Chondrocyte (in vitro differentiated cells): ENCODE data around the gene RAP1GDS1. TPM values are rescaled to one million over a fixed set of nuclear protein-coding genes. Genes with fewer than 3 reads are reported as not detected.

Experiments
- DNase-seq: peaks from one replicate; pipeline ENCODE4 v3.0.0; 2021; ENCODE audit warnings: mixed read lengths, low spot score
- H3K27ac Mint-ChIP-seq: one replicate; pipeline ENCODE4 v1.8.0; 2021; ENCODE audit warnings: mild to moderate bottlenecking, moderate library complexity, mixed read lengths; ENCODE audit not compliant: unreplicated experiment
- H3K27me3 Mint-ChIP-seq: 2 replicates; pipeline ENCODE4 v1.8.0; 2021; ENCODE audit warnings: low read depth, mixed read lengths
- H3K36me3 Mint-ChIP-seq: 2 replicates; pipeline ENCODE4 v1.8.0; 2021; ENCODE audit warnings: low read depth, mixed read lengths
- H3K4me1 Mint-ChIP-seq: 2 replicates; pipeline ENCODE4 v1.8.0; 2021; ENCODE audit warnings: low read depth, mild to moderate bottlenecking, mixed read lengths
- H3K4me3 Mint-ChIP-seq: one replicate; pipeline ENCODE4 v1.8.0; 2021; ENCODE audit warnings: mild to moderate bottlenecking, moderate library complexity, mixed read lengths; ENCODE audit not compliant: unreplicated experiment
- H3K9me3 Mint-ChIP-seq: 2 replicates; pipeline ENCODE4 v1.8.0; 2021; ENCODE audit warnings: low read depth, mixed read lengths
- CTCF ChIP-seq: fragments of 200-600 bp; sonication (generic); IDR thresholded peaks from 2 replicates; pipeline ENCODE4 v1.5.0; 2021; ENCODE audit warnings: antibody characterized with exemption, mild to moderate bottlenecking, moderate library complexity
- total RNA-seq: library from RNA; stranded (reverse); gene quantifications from 3 replicates; pipeline ENCODE4 v1.2.1, GENCODE V29; 2021

Gene RAP1GDS1
- total RNA-seq, 1 donor from 2014 or later: 89.5 TPM

DNA sequence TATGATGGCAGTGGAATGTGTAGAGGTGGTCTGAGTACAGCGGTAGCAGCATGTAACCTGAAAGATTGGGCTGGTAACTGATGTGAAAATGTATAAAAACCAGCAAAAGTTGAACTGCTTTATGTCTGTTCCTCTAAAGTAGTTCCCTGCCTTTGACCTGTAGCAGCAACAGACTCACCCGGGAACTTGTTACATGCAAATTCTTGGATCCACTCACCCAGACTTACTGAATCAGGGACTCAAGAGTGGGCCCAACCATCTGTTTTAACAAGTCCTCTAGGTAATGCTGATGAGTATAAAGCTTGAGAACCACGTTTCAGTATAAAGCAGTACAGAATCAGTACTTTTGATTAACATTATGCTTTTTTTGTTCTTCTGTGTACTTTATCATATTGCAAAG, 84.7 kb downstream of the RAP1GDS1 start:
- no peak overlapping the region for H3K27ac Mint-ChIP-seq
- no peak for DNase-seq
- peaks cover 18% of the 10 kb centered on the region for H3K4me1 Mint-ChIP-seq
- H3K9me3 Mint-ChIP-seq: peaks cover 8% of the 10 kb centered on the region
- H3K4me3 Mint-ChIP-seq: no peak overlapping the region
- H3K36me3 Mint-ChIP-seq: peaks cover 6% of the 10 kb centered on the region
- H3K27me3 Mint-ChIP-seq: no peaks in the 10 kb centered on the region
- TF ChIP-seq CTCF: no peak

GRCh38 chr4:98352396-98352795, 91.2 kb downstream of the RAP1GDS1 start:
- Mint-ChIP-seq H3K4me3 (no peak overlapping the region), H3K4me1 (peaks cover 8% of the 10 kb centered on the region), H3K36me3 (peaks cover 8% of the 10 kb centered on the region), H3K9me3 (peaks cover 13% of the 10 kb centered on the region), H3K27ac (no peak overlapping the region), H3K27me3 (no peaks in the 10 kb centered on the region)
- DNase-seq: no peak
- TF ChIP-seq CTCF: no peak

GRCh38 chr4:98352940-98353339, 91.8 kb downstream of the RAP1GDS1 start:
- DNase-seq: no peak
- Mint-ChIP-seq H3K9me3 (peaks cover 13% of the 10 kb centered on the region), H3K4me1 (peaks cover 8% of the 10 kb centered on the region), H3K27me3 (no peaks in the 10 kb centered on the region), H3K36me3 (peaks cover 8% of the 10 kb centered on the region), H3K4me3 (no peak overlapping the region), H3K27ac (no peak overlapping the region)
- no peak for TF ChIP-seq CTCF

GRCh38 chr4:98358630-98359248, 97.6 kb downstream of the RAP1GDS1 start:
- Mint-ChIP-seq H3K9me3 (no peaks in the 10 kb centered on the region), H3K36me3 (peaks cover 5% of the 10 kb centered on the region), H3K4me1 (peaks cover 8% of the 10 kb centered on the region), H3K4me3 (no peak overlapping the region), H3K27ac (no peak overlapping the region), H3K27me3 (no peaks in the 10 kb centered on the region)
- TF ChIP-seq CTCF: no peak
- no peak for DNase-seq

DNA sequence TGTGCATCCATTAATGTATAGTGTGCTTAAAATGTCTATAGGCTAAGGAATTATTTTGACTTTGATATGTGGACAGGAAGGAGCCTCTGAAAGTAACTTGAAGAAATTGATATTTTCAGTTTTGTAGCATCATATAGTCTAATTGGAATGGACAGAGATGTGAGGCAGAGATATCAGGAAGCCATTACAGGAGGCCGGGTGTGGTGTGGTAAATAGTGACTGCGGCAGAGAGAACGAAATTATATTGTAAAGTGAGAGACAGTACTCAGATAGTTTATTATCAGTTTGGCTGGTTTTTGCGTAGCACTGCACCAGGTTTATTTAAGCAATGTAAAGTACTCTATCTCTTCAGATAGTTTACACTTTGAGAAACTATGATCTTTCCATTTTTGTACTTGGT, 98.5 kb downstream of the RAP1GDS1 start:
- Mint-ChIP-seq H3K9me3 (no peaks in the 10 kb centered on the region), H3K4me1 (peaks cover 8% of the 10 kb centered on the region), H3K36me3 (peaks cover 5% of the 10 kb centered on the region), H3K27me3 (no peaks in the 10 kb centered on the region), H3K27ac (no peak overlapping the region), H3K4me3 (no peak overlapping the region)
- no peak for TF ChIP-seq CTCF
- DNase-seq: no peak
